GM21381 (cell line): Measurements from ENCODE around the gene MED4.
A peak's percentile ranks its signal among the peaks of the same experiment; 100 is the strongest.
"Not testable (repeated sequence)": the region's sequence is repeated elsewhere in the genome, so short reads cannot be mapped to it uniquely, and the experiment has no call there.

Experiments used
- ATAC-seq: cut with Tn5 transposase; IDR thresholded peaks from one replicate; pipeline ENCODE4 v1.9.1; 2021; ENCODE audit warnings: mild to moderate bottlenecking, moderate library complexity; ENCODE audit not compliant: unreplicated experiment

The MED4 gene

GRCh38 chr13:48096670-48097069 lies 1.8 kb upstream of the MED4 start:
- no peak for ATAC-seq

GRCh38 chr13:48094404-48094780 lies 512 bp downstream of the MED4 start:
- no peak for ATAC-seq

- no peak for ATAC-seq
Measured at GRCh38 chr13:48093588-48093987, 1.3 kb downstream of the MED4 start.

GRCh38 chr13:48086272-48086671 lies 8.6 kb downstream of the MED4 start:
- ATAC-seq: no peak

- no peak for ATAC-seq
Measured at GRCh38 chr13:48081739-48082138, 13.2 kb downstream of the MED4 start.

- peak; percentile 88 for ATAC-seq
Measured at GRCh38 chr13:48078251-48078656, 16.6 kb downstream of the MED4 start.

- no peak for ATAC-seq
Measured at GRCh38 chr13:48074006-48074405, 20.9 kb downstream of the MED4 start.

GRCh38 chr13:48072787-48073186 lies 22.1 kb downstream of the MED4 start:
- no peak for ATAC-seq

- ATAC-seq: no peak
Measured at GRCh38 chr13:48072304-48072703, 22.6 kb downstream of the MED4 start.

GRCh38 chr13:48070942-48071341 lies 24.0 kb downstream of the MED4 start:
- no peak for ATAC-seq

- no peak for ATAC-seq
Measured at GRCh38 chr13:48069573-48069972, 25.3 kb downstream of the MED4 start.

GRCh38 chr13:48068952-48069351 lies 26.0 kb downstream of the MED4 start:
- no peak for ATAC-seq

GRCh38 chr13:48068036-48068435 lies 26.9 kb downstream of the MED4 start:
- ATAC-seq: no peak

- peak; percentile 88 for ATAC-seq
Measured at GRCh38 chr13:48066310-48066989, 28.5 kb downstream of the MED4 start.

GRCh38 chr13:48059951-48060350 lies 35.0 kb downstream of the MED4 start:
- ATAC-seq: not testable (repeated sequence)

GRCh38 chr13:48058536-48058935 lies 36.4 kb downstream of the MED4 start:
- not testable (repeated sequence) for ATAC-seq

- ATAC-seq: no peak
Measured at GRCh38 chr13:48055712-48056111, 39.2 kb downstream of the MED4 start.

- ATAC-seq: no peak
Measured at GRCh38 chr13:48054601-48055000, 40.3 kb downstream of the MED4 start.

- ATAC-seq: no peak
Measured at GRCh38 chr13:48050550-48050949, 44.4 kb downstream of the MED4 start.

GRCh38 chr13:48043789-48044503 lies 51.0 kb downstream of the MED4 start:
- no peak for ATAC-seq

- no peak for ATAC-seq
Measured at GRCh38 chr13:48042894-48043293, 52.0 kb downstream of the MED4 start.

- ATAC-seq: no peak
Measured at GRCh38 chr13:48040896-48041295, 54.0 kb downstream of the MED4 start.

GRCh38 chr13:48040049-48040448 lies 54.9 kb downstream of the MED4 start:
- no peak for ATAC-seq
